Astrocyte (in vitro differentiated cells and primary cell): ENCODE data around the gene RFTN1. TPM values are rescaled to one million over a fixed set of nuclear protein-coding genes. Genes with fewer than 3 reads are reported as not detected.
"Not testable (repeated sequence)": the region's sequence is repeated elsewhere in the genome, so short reads cannot be mapped to it uniquely, and the experiment has no call there.

Source experiments
- DNase-seq: peaks from one replicate; pipeline ENCODE4 v3.0.0-alpha.2; 2010; ENCODE audit warnings: low read depth
- FAIRE-seq: peaks from 2 replicates; lab custom pipeline; 2011; peaks lifted over from hg19 to GRCh38; lab: Jason Lieb, UNC
- H2AFZ ChIP-seq: 2 replicates; pipeline ENCODE4 v1.6.0; 2012; ENCODE audit warnings: low read depth, low read length, inconsistent platforms
- H3K27ac ChIP-seq: 2 replicates; pipeline ENCODE4 v1.5.1; 2011; ENCODE audit warnings: low read depth, low read length, inconsistent platforms
- H3K27me3 ChIP-seq: 2 replicates; pipeline ENCODE4 v1.6.0; 2011; ENCODE audit warnings: low read length, inconsistent platforms; ENCODE audit not compliant: insufficient read depth
- H3K36me3 ChIP-seq: 2 replicates; pipeline ENCODE4 v1.5.1; 2011; ENCODE audit warnings: low read length, inconsistent platforms; ENCODE audit not compliant: insufficient read depth
- H3K4me1 ChIP-seq: 2 replicates; pipeline ENCODE4 v1.5.1; 2011; ENCODE audit warnings: low read length, inconsistent platforms; ENCODE audit not compliant: insufficient read depth
- H3K4me2 ChIP-seq: 2 replicates; pipeline ENCODE4 v1.6.0; 2012; ENCODE audit warnings: low read length, inconsistent platforms
- H3K4me3 ChIP-seq: 2 replicates; pipeline ENCODE4 v1.5.1; 2011; ENCODE audit warnings: low read depth, mild to moderate bottlenecking, low read length, inconsistent platforms; ENCODE audit not compliant: insufficient read depth
- H3K79me2 ChIP-seq: 2 replicates; pipeline ENCODE4 v1.6.0; 2012; ENCODE audit warnings: mild to moderate bottlenecking, low read length, inconsistent platforms; ENCODE audit not compliant: insufficient read depth
- H3K9ac ChIP-seq: 2 replicates; pipeline ENCODE4 v1.6.0; 2012; ENCODE audit warnings: mild to moderate bottlenecking, low read length, inconsistent platforms
- H3K9me3 ChIP-seq: 2 replicates; pipeline ENCODE4 v1.5.1; 2012; ENCODE audit warnings: low read depth, mild to moderate bottlenecking, low read length, inconsistent platforms; ENCODE audit not compliant: insufficient read depth
- H4K20me1 ChIP-seq: 2 replicates; pipeline ENCODE4 v1.6.0; 2012; ENCODE audit warnings: low read length, inconsistent platforms; ENCODE audit not compliant: insufficient read depth
- H3K27ac Mint-ChIP-seq: one replicate; pipeline ENCODE4 v1.8.0; 2021; ENCODE audit warnings: mild to moderate bottlenecking, mixed read lengths; ENCODE audit not compliant: unreplicated experiment
- H3K27me3 Mint-ChIP-seq: one replicate; pipeline ENCODE4 v1.8.0; 2021; ENCODE audit warnings: low read depth, mixed read lengths; ENCODE audit not compliant: unreplicated experiment
- H3K36me3 Mint-ChIP-seq: one replicate; pipeline ENCODE4 v1.8.0; 2021; ENCODE audit warnings: low read depth, mixed read lengths; ENCODE audit not compliant: unreplicated experiment
- H3K4me1 Mint-ChIP-seq: one replicate; pipeline ENCODE4 v1.8.0; 2021; ENCODE audit warnings: low read depth, mixed read lengths; ENCODE audit not compliant: unreplicated experiment
- H3K4me3 Mint-ChIP-seq: one replicate; pipeline ENCODE4 v1.8.0; 2021; ENCODE audit warnings: mild to moderate bottlenecking, moderate library complexity, mixed read lengths; ENCODE audit not compliant: unreplicated experiment
- H3K9me3 Mint-ChIP-seq: one replicate; pipeline ENCODE4 v1.8.0; 2021; ENCODE audit warnings: mild to moderate bottlenecking, mixed read lengths; ENCODE audit not compliant: unreplicated experiment
- EZH2 ChIP-seq: IDR thresholded peaks from 2 replicates; pipeline ENCODE4 v1.6.1; 2012; ENCODE audit warnings: mild to moderate bottlenecking, low read length, inconsistent platforms; ENCODE audit not compliant: insufficient read depth
- total RNA-seq: library from RNA; stranded (reverse); gene quantifications from 2 replicates; pipeline ENCODE4 v1.2.1, GENCODE V29; 2021
- TF ChIP-seq, protein P1 (sequence below): IDR thresholded peaks from 2 replicates; pipeline ENCODE4 v1.5.1; 2011; ENCODE audit warnings: low read depth, mild to moderate bottlenecking, inconsistent platforms, low read length, moderate library complexity; ENCODE audit not compliant: insufficient read depth

Gene RFTN1
- total RNA-seq, 1 donor from 2014 or later, result 49.5 TPM

DNA sequence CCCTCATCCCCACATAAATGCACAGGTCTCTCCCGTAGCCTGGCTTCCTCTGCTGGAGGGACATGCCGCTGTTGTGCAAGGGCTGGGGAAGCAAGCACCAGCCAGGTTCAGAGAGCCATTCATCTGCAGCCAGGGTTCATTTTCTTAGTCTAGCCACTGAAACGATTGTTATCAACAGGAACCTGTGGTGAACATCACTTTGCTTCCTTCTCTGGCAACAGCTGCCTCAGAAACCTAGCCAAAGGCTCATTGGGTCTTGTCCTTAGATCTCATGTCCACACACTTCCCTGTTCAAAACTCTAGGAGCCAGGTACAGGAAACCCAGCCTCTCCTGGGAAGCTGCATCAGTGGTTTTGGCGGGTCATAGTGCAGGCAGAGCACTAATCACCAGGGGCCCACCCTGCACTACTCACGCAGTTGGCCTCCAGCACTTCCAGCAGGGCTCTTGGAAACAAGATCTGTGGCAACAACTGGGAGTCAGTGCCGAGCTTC lies 201.5 kb downstream of the RFTN1 start:
- Mint-ChIP-seq H3K27ac (no peak overlapping the region), H3K4me3 (no peak overlapping the region), H3K9me3 (no peaks in the 10 kb centered on the region), H3K36me3 (peaks cover 6% of the 10 kb centered on the region), H3K27me3 (no peaks in the 10 kb centered on the region), H3K4me1 (peaks cover 22% of the 10 kb centered on the region)
- no peak overlapping the region for H3K4me3 ChIP-seq
- DNase-seq (peak; percentile 51), FAIRE-seq (no peak)
- no peaks in the 10 kb centered on the region for H3K79me2 ChIP-seq
- H3K9ac ChIP-seq, result no peak overlapping the region
- no peak overlapping the region for H3K4me2 ChIP-seq
- H3K36me3 ChIP-seq, result peaks cover 20% of the 10 kb centered on the region
- TF ChIP-seq, protein P1, sequence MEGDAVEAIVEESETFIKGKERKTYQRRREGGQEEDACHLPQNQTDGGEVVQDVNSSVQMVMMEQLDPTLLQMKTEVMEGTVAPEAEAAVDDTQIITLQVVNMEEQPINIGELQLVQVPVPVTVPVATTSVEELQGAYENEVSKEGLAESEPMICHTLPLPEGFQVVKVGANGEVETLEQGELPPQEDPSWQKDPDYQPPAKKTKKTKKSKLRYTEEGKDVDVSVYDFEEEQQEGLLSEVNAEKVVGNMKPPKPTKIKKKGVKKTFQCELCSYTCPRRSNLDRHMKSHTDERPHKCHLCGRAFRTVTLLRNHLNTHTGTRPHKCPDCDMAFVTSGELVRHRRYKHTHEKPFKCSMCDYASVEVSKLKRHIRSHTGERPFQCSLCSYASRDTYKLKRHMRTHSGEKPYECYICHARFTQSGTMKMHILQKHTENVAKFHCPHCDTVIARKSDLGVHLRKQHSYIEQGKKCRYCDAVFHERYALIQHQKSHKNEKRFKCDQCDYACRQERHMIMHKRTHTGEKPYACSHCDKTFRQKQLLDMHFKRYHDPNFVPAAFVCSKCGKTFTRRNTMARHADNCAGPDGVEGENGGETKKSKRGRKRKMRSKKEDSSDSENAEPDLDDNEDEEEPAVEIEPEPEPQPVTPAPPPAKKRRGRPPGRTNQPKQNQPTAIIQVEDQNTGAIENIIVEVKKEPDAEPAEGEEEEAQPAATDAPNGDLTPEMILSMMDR, result no peak
- TF ChIP-seq EZH2, result no peak
- H3K9me3 ChIP-seq, result no peaks in the 10 kb centered on the region
- H3K27me3 ChIP-seq, result no peaks in the 10 kb centered on the region
- peaks cover 5% of the 10 kb centered on the region for H4K20me1 ChIP-seq
- peaks cover 4% of the 10 kb centered on the region for H3K4me1 ChIP-seq
- no peak overlapping the region for H3K27ac ChIP-seq
- no peak overlapping the region for H2AFZ ChIP-seq

DNA sequence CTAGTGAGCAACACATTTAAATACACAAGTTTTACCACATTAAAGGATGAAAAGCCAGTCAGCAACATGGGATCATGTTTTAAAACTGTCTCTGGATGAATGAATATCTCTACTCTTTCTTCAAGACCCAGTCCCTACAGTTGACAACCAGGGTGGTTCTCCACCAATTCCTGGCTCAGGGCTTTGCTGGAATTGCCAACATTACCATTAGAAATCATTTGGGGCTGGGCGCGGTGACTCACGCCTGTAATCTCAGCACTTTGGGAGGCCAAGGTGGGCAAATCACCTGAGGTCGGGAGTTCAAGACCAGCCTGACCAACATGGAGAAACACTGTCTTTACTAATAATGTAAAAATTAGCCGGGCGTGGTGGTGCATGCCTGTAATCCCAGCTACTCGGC lies 203.0 kb downstream of the RFTN1 start:
- H3K4me1 ChIP-seq, H3K79me2 ChIP-seq, H3K4me2 ChIP-seq, H3K27me3 Mint-ChIP-seq, FAIRE-seq, H3K27ac ChIP-seq, H2AFZ ChIP-seq, H3K9ac ChIP-seq, H3K27me3 ChIP-seq, H3K9me3 Mint-ChIP-seq, H3K9me3 ChIP-seq, H4K20me1 ChIP-seq, DNase-seq, H3K4me3 Mint-ChIP-seq, H3K4me3 ChIP-seq: not testable (repeated sequence)
- Mint-ChIP-seq H3K4me1 (peaks cover 22% of the 10 kb centered on the region), H3K36me3 (peaks cover 13% of the 10 kb centered on the region), H3K27ac (peak overlapping the region; percentile 53)
- peaks cover 13% of the 10 kb centered on the region for H3K36me3 ChIP-seq

DNA sequence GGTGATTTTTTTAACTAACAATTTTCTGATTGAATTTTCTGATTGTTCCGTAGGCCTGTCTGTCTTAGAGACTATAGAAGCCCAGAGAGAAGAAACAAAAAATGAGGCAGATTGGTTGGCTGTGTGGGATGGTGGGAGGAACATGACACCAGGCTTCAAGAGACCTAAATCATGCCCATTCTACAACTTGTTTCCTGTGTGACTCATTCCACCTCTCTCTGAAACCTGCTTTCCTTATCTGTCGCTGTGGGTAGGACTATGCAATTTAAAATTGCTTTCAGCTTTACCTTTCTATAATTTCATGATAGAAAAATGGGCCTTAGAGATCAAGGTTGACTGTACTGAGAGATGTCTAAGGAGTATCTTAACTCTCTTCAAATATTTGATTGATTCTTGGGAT lies 203.9 kb downstream of the RFTN1 start:
- H3K36me3 Mint-ChIP-seq, result peaks cover 17% of the 10 kb centered on the region
- H3K27ac Mint-ChIP-seq, result peak overlapping the region; percentile 42
- H2AFZ ChIP-seq, result no peak overlapping the region
- FAIRE-seq (no peak), DNase-seq (peak; percentile 82)
- no peaks in the 10 kb centered on the region for H3K27me3 ChIP-seq
- no peak overlapping the region for H3K9ac ChIP-seq
- no peaks in the 10 kb centered on the region for H3K9me3 ChIP-seq
- TF ChIP-seq EZH2, result no peak
- TF ChIP-seq, protein P1, result no peak
- H3K4me1 Mint-ChIP-seq, result peaks cover 27% of the 10 kb centered on the region
- H3K4me2 ChIP-seq, result peak overlapping the region; percentile 4
- H3K4me3 ChIP-seq, result no peak overlapping the region
- peaks cover 11% of the 10 kb centered on the region for H3K36me3 ChIP-seq
- no peaks in the 10 kb centered on the region for H3K27me3 Mint-ChIP-seq
- peaks cover 4% of the 10 kb centered on the region for H3K4me1 ChIP-seq
- peaks cover 5% of the 10 kb centered on the region for H4K20me1 ChIP-seq
- H3K9me3 Mint-ChIP-seq, result no peaks in the 10 kb centered on the region
- H3K4me3 Mint-ChIP-seq, result no peak overlapping the region
- H3K27ac ChIP-seq, result no peak overlapping the region
- H3K79me2 ChIP-seq, result no peaks in the 10 kb centered on the region
